Activated CD8-positive, alpha-beta memory T cell treated with anti-CD3 and anti-CD28 coated beads for 36 hours (primary cell): Measurements from ENCODE around the gene SOCS1. TPM values are rescaled to one million over a fixed set of nuclear protein-coding genes. Genes with fewer than 3 reads are reported as not detected.

Experiments
- CTCF ChIA-PET: fragments of 350-600 bp; sonication (Branson Sonifier 250); formaldehyde crosslinking; loops from one replicate; lab custom pipeline; 2021; ENCODE audit warnings: antibody characterized with exemption; lab: Charles Lee
- POLR2A ChIA-PET: fragments of 350-600 bp; sonication (Branson Sonifier 250); formaldehyde crosslinking; loops from one replicate; lab custom pipeline; 2021; ENCODE audit warnings: antibody characterized with exemption; lab: Charles Lee
- total RNA-seq, 2 experiments: library from RNA; stranded (reverse); gene quantifications; one replicate each; pipeline ENCODE4 v1.2.3, GENCODE V29; 2021

Gene SOCS1
- total RNA-seq, 2 experiments from 2014 or later = 107 to 111 TPM

DNA sequence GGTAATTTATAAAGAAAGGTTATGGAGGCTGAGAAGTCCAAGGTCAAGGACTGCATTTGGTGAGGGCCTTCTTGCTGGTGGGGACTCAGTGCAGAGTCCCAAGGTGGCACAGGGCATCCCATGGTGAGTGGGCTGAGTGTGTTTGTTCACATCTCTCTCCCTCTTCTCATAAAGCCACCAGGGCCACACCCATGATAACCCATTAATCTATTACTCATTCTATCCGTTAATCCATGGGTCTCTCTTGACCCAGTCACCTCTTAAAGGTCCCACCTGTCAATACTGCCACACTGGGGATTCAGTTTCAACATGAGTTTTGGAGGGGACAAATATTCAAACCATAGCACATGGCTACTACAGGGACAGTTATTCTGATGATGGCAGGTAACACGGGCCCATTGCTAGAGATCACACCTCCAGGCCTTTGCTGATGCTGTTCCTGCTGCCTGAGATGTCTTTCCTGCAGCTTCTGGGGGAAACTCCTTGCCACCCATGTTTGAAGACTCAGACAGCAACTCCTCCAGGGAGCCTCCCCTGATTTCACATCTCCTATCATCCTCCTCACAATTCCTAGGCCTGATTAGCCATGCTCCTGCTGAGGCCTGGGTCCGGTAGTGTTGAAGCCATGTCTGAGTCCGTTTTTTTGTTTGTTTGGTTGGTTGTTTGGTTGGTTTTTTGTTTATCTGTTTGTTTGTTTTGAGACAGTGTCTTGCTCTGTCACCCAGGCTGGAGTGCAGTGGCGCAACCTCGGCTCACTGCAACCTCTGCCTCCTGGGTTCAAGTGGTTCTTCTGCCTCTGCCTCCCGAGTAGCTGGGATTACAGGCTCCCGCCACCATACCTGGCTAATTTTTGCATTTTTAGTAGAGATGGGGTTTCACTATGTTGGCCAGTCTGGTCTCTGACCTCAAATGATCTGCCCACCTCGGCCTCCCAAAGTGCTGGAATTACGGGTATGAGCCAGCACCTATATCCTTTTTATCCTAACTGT is 16.1 kb downstream of the SOCS1 start:
- POLR2A ChIA-PET = interaction anchor here (0.7 kb wide), 1 partner anchor 135 kb away, joined by 6 read pairs; no protein-coding TSS in a partner anchor
- CTCF ChIA-PET = interaction anchor here (1.1 kb wide), 1 partner anchor 15 kb away, joined by 4 read pairs; no protein-coding TSS in a partner anchor

DNA sequence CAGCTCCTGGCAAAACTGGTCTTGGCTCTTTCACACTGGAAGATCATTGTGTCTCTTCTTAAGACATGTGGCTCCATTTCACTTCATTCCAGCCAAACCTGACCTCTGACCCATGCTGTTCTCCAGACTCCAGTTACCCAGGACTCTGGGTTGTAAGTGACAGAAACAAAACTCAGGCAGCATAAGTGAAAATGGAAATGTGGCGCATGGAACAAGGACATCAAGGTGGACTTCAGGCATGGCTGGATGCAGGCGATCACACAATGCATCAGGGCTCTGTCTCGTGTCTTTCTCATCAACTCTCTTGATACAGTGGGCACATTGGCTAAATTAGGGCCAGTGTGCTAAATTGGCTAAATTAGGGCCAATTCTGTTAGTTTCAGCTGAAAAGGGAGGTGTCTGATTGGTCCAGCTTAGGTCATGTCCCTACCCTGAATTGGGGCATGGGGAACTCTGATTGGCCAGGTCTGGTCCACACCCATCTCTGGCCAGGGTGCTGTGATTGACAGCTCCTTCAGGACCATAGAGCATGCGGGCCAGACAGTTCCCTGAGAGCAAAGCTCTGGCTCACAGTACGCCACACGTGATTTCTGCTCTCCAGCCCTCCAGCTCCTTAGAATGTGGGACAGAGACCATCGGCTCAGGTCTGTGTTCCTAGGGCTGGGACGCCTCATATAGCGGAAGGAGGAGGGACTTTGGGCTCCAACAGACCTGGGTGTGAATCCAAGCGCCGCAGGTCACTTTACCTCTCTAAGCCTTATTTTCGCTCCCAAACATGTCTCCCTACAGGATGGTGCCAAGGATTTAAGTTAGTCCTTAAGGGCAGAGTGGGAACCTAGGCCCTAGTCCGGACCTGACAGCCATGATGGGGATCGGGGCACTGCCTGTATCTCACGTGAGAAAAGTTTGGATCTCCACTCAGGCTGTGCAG is 17.5 kb downstream of the SOCS1 start:
- CTCF ChIA-PET = no interaction called here

DNA sequence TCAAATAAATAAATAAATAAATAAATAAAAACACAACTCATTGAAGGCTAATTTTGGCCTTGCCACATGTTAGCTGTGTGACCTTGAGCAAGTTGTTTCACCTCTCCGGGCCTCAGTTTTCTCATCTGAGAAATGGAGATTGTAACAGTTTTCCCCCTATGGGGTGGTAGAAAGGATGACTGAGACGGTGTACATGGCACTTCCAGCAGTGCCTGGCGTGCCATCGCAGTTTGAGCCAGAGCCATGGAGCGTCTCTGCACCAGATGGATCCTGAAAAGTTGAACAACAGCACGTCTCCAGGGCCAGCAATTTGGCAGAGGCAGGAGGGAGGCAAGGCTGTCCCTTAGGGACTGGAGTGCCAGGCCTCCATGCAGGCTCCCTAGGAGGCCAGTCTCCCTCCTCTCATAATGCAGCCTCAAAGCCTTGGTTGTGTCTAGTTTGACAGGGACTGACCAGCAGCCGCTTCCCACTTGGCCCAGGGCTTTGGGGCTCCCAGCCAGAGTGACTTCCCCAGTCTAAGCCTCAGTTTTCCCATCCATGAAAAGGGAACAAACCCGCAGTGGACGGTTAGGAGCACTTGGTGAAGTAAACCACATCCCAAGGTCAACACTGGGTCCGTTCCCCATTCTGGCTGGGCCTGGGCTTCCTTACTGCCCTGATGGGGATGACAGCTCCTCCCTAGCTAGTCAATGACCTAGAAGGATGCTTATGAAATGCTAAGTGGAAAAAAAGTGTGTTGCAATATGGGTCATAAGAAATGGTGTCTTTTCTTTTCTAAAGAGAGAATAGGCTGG is 19.3 kb downstream of the SOCS1 start:
- POLR2A ChIA-PET = interaction anchor here (1.2 kb wide), 1 partner anchor 9 kb away, joined by 5 read pairs; no protein-coding TSS in a partner anchor
- CTCF ChIA-PET = interaction anchor here (0.7 to 2.1 kb wide), 4 partner anchors 10 to 185 kb away, joined by 3 to 9 read pairs (median 5); no protein-coding TSS in a partner anchor

More for the DNA sequence above, 17.5 kb downstream of the SOCS1 start:
- POLR2A ChIA-PET = interaction anchor here (0.8 kb wide), 1 partner anchor 8 kb away, joined by 3 read pairs; no protein-coding TSS in a partner anchor

DNA sequence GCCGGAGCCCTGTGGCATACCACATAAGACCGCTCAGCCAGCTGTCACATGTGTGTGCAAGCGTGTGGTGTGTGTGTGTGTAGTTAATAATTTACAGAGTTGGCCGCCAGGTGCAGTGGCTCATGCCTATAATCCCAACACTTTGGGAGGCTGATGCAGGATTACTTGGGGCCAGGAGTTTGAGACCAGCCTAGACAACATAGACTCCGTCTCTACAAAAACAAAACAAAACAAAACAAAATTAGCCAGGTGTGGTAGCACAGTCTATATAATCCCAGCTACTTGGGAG is 20.4 kb downstream of the SOCS1 start:
- POLR2A ChIA-PET = interaction anchor here (1.2 kb wide), 1 partner anchor 10 kb away, joined by 5 read pairs; no protein-coding TSS in a partner anchor
- CTCF ChIA-PET = interaction anchor here (0.7 to 2.1 kb wide), 4 partner anchors 11 to 271 kb away, joined by 3 to 9 read pairs (median 4); no protein-coding TSS in a partner anchor

DNA sequence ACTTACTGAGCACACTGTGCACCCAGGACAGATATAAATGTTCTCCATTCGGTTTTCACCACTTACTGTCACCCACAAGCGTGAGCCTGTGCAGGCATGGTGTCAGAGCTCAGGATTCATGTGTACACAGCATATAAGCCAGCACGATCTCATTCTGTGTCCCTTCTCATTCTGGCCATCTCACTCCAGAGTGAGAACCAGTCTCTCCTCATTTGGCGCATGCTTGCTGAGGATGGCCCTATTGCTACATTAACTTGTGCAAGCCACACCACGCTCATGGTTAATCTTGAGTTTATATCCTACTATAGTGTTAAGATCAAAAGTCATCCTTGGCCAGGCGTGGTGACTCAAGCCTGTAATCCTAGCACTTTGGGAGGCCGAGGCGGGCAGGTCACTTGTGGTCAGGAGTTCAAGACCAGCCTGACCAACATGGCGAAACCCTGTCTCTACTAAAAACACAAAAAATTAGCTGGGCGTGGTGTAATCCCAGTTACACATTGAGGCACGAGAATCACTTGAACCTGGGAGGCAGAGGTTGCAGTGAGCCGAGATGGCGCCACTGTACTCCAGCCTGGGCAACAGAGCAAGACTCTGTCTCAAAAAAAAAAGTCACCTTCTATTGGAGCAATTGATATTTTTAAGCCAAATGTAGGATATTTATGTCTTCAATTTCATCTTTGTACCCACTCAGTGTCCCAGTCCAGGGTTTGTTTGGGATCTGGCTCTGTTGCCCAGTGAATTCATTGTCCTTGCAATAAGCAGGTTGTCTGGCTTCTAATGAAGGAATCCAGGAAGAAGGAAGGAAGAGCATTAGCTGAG is 20.9 kb downstream of the SOCS1 start:
- POLR2A ChIA-PET = interaction anchor here (1.0 to 3.3 kb wide), 3 partner anchors 17 to 183 kb away, joined by 5 to 25 read pairs (median 8); partner anchors contain the start of gene SOCS1
- CTCF ChIA-PET = interaction anchor here (0.9 to 2.6 kb wide), 4 partner anchors 11 to 271 kb away, joined by 3 to 11 read pairs (median 6); no protein-coding TSS in a partner anchor

DNA sequence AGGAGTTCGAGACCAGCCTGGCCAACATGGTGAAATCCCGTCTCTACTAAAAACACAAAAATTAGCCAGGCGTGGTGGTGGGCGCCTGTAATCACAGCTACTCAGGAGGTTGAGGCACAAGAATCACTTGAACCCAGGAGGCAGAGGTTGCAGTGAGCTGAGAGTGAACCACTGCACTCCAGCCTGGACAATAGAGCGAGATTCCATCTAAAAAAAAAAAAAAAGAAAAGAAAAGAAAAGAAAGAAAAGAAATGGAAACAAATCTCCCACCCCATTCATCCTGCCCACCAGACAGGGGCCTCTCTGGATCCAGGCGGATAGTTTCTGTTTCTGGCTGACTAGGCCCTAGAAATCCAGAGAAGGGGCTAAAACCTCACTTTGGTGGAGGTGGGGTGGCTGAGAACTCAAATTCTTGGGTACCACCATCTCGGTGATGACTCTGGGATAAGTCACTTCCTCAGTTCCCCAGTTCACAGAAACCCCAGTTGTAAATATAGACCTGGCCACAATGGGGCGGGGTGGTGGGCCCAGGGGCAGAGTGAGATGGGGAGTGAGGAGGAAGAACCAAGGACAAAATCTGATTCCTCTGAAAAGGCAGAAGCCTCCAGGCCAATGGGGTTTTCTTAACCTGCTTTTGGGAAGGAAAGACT is 22.2 kb downstream of the SOCS1 start:
- ChIA-PET CTCF (interaction anchor here (0.8 to 2.6 kb wide), 7 partner anchors 9 to 245 kb away, joined by 3 to 13 read pairs (median 3); partner anchors contain the start of gene SOCS1), POLR2A (interaction anchor here (0.7 to 3.3 kb wide), 10 partner anchors 10 to 268 kb away, joined by 3 to 25 read pairs (median 6); partner anchors contain the start of gene SOCS1)

DNA sequence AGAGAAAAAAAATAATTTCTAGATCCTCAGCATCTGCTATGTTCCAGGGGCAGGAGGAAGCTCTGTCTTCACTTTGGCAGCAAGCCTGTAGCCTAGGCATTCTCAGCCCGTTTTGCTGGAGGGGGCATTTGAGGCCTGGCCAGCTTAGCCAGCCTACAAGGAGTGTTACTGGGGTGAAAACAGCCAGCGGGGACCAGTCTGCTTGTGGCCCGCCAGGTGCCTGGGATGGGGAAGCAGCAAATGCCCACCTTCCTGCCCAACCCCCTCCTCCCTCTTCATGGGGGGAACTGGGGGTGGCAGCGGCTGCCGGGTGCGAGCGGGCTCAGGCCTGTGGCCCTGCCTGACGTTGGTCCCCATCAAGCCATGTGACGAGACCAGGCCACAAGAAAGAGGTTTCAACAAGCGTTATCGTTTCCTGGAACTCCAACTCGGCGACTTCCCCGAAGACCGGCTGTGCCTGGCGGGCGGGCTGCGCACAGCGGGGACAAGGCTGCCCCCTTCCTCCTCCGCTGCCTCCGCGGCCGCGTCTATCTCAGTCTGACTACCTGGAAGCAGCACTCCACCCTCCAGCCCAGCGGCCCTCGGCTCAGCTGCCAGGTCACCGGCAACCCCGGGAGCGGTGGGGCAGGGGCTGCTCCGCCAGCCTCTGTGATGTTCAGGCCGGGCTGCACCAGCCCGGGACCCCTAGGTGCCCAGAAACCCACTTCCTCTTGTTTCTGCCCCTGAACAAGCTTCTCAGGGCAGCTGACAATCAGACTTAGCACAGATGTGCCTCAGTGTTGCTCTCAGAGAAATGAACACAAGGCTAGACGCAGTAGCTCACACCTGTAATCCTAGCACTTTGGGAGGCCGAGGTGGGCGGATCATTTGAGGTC is 22.9 kb downstream of the SOCS1 start:
- ChIA-PET POLR2A (interaction anchor here (0.7 to 3.3 kb wide), 10 partner anchors 9 to 268 kb away, joined by 3 to 25 read pairs (median 6); partner anchors contain the start of gene SOCS1), CTCF (interaction anchor here (0.8 to 2.6 kb wide), 6 partner anchors 9 to 138 kb away, joined by 3 to 13 read pairs (median 3); partner anchors contain the start of gene SOCS1)

DNA sequence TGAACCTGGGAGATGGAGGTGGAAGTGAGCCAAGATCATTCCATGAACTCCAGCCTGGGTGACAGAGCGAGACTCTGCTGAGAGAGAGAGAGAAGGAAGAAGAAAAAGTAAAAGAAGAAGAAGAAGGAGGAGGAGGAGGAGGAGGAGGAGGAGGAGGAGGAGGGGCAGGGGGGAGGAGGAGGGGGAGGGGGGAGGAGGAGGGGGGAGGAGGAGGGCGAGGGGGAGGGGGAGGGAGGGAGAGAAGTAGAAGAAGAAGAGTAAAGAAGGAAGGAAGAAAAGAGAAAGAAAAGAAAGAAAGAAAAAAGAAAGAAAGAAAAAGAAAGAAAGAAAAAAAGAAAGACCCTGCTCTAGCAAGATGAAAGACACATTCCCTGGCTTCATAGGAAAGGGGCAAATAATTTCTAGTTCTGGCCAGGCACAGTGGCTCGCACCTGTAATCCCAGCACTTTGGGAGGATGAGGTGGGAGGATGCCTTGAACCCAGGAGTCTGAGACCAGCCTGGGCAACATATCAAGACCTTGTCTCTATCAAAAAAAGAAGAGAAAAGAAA is 23.6 kb downstream of the SOCS1 start:
- ChIA-PET POLR2A (interaction anchor here (1.7 to 3.3 kb wide), 3 partner anchors 8 to 267 kb away, joined by 5 to 25 read pairs (median 22); partner anchors contain the start of gene SOCS1), CTCF (interaction anchor here (2.6 kb wide), 1 partner anchor 22 kb away, joined by 11 read pairs; no protein-coding TSS in a partner anchor)

DNA sequence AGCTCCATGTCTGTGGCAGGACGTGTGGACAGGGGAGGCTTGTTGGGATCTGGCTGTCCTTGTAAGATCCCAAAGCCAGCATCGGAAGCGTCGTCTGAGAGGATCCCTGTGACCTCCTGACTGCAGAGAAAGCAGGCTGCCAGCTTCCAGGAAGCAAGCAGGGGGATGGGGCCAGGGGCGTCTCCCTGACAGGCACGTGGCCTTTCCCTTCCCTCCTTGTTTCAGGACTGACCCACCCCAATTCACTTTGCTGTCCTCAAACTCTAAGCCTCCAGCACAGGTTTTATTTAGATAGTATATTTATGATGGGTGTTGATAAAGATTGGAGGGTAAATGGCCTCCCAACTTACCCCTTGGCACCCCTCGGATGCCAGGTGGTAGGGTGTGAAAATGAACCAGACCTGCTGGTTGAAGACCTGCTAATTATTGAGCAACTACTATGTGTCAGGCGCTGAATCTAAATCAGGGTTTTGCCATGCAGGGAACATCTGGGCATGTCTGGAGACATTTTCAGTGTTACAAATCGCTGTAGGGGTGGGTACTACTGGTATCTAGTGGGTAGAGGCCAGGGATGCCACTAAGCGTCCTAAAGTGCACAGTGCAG is 24.5 kb downstream of the SOCS1 start:
- ChIA-PET CTCF (no interaction called here), POLR2A (interaction anchor here (3.3 kb wide), 1 partner anchor 23 kb away, joined by 25 read pairs; the partner anchor contains the start of gene SOCS1)

DNA sequence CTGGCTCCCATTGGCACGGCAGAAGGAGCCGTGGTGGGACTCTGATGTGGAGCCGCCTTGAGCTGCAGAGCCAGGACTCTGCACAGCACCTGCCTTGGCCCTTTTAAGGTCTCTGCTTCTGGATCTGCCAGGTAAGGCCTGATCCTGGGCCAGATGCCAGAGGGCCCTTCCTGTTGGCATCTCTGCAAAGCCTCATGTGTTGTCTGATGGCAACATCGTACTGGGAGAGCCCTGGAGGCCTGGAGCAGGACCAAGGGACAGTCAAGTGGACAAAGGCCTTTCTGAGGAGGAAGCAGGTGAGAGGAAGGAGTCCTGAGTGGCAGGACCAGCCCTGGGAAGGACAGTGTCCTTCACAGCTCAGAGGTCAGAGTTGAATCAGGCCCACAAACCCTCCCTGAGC is 26.1 kb downstream of the SOCS1 start:
- POLR2A ChIA-PET = no interaction called here

DNA sequence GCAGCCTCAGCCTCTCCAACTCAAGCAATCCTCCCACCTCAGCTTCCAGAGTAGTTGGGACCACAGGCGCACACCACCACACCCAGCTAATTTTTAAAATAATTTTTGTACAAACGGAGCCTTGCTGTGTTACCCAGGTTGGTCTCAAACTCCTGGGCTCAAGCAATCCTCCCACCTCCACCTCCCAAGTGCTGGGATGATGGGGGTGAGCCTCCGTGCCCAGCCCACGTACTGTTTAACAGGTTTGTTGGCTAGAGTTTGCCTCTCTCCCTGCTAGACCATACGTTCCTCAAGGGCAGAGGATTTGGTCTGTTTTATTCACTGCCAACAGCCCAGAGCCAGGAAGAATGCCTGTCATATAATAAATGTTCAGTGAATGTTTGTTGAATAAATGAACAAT is 26.6 kb downstream of the SOCS1 start:
- POLR2A ChIA-PET = no interaction called here
- CTCF ChIA-PET = no interaction called here

More for the DNA sequence above, 26.1 kb downstream of the SOCS1 start:
- CTCF ChIA-PET = no interaction called here

DNA sequence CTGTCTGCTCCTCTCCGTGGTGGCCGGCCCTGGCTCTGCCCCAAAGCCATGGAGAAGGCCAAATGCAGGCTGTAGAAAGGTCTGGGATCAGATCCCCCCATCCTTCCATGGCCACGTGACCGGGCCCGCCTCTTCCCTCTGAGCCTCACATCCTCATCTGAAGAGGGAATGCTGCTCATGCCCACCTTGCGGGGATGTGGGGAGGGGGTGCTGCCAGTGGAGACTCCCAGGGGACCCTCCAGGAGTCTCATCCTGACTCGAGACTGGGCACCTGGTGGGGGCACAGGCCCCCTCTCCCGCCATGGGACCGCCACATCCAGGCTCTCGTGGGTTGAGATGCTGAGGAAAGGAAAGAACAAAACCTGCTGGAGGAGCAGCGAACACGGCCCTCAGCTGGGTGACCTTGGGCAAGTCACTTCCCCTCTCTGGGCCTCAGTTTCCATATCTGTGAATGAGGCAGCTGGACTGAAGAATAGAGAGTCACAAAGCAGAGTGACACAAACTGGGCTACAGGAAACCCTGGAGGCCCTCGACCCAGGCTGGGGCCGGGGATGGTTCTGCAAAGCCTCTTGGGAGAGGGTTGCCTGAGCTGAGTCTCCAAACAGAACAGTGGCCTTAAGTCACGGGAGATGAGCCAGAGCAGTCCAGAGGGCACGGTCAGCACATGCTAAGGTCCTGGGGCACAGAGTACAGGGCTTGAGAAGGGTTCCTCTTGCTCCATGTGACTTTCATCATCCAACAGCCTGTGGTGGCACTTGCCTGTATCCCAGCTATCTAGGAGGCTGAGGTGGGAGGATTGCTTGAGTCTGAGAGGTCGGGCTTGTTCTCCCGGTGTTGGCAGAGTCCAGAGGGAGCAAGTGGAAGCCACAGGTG is 30.1 kb downstream of the SOCS1 start:
- ChIA-PET POLR2A (interaction anchor here (0.8 to 3.3 kb wide), 11 partner anchors 8 to 560 kb away, joined by 3 to 51 read pairs (median 6); partner anchors contain the start of gene SOCS1), CTCF (interaction anchor here (0.9 to 4.3 kb wide), 10 partner anchors 8 to 261 kb away, joined by 3 to 28 read pairs (median 4); partner anchors contain the start of gene SOCS1)
